Ishikawa (cell line): ENCODE data around the gene PCDH7.

Source experiments
- CEBPB ChIP-seq: IDR thresholded peaks from 2 replicates; pipeline ENCODE4 v1.6.1; 2012
- CREB1 ChIP-seq: IDR thresholded peaks from 2 replicates; pipeline ENCODE4 v1.6.1; 2012; ENCODE audit warnings: low read depth
- EGR1 ChIP-seq: IDR thresholded peaks from 2 replicates; pipeline ENCODE4 v1.6.1; 2012
- EP300 ChIP-seq: IDR thresholded peaks from 2 replicates; pipeline ENCODE4 v1.6.1; 2012; ENCODE audit warnings: borderline replicate concordance
- FOXM1 ChIP-seq: IDR thresholded peaks from 2 replicates; pipeline ENCODE4 v1.6.1; 2012; ENCODE audit warnings: low read depth, borderline replicate concordance
- NFIC ChIP-seq: IDR thresholded peaks from 2 replicates; pipeline ENCODE4 v1.6.1; 2012
- RAD21 ChIP-seq: IDR thresholded peaks from 2 replicates; pipeline ENCODE4 v1.6.1; 2012; ENCODE audit warnings: low read depth
- TAF1 ChIP-seq: IDR thresholded peaks from 2 replicates; pipeline ENCODE4 v1.6.1; 2012; ENCODE audit warnings: low read depth, mild to moderate bottlenecking
- TCF12 ChIP-seq: IDR thresholded peaks from 2 replicates; pipeline ENCODE4 v1.6.1; 2012; ENCODE audit warnings: low read depth
- TEAD4 ChIP-seq: IDR thresholded peaks from 2 replicates; pipeline ENCODE4 v1.6.1; 2012
- YY1 ChIP-seq: IDR thresholded peaks from 2 replicates; pipeline ENCODE4 v1.6.1; 2012; ENCODE audit warnings: low read depth
- ZBTB7A ChIP-seq: IDR thresholded peaks from 2 replicates; pipeline ENCODE4 v1.6.1; 2012; ENCODE audit warnings: low read depth
- TF ChIP-seq, protein P1 (sequence below): IDR thresholded peaks from 2 replicates; pipeline ENCODE4 v1.6.1; 2012; ENCODE audit warnings: low read depth, mild to moderate bottlenecking
- TF ChIP-seq, protein P2 (sequence below): IDR thresholded peaks from 2 replicates; pipeline ENCODE4 v1.6.1; 2012
- TF ChIP-seq, protein P3 (sequence below): IDR thresholded peaks from 2 replicates; pipeline ENCODE4 v1.6.1; 2012

Gene PCDH7

DNA sequence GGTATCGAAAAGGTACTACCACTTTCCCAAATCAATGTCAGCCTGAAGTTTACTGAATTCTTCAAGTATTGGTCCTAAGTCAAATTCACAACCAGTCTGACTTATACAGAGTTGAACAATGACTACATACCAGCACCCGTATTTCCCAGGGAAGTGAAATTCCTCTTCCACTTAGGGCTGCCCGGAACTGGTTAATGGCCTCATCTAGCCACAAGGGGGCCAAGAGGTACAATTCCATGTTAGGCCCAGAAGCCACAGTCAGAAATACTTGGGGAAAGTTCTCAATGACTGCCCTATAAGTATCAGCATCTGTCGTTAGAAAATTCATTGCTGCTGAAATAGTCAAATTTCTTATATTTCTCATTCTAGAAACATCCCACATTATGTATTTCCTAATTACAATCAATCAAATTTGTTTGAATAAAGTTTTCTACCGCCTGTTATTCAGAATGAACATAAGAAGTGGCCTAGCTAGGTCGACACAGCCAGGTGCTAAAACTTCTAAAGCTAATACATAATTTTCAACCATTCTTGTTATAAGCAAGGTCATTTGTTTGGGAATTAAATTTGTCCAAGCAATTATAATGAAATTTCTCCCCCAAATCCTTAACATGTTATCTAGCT, 5.6 kb upstream of the PCDH7 start:
- TF ChIP-seq ZBTB7A (no peak), NFIC (no peak), TEAD4 (peak; percentile 64), RAD21 (peak; percentile 72), CREB1 (no peak), EGR1 (no peak)
- TF ChIP-seq, protein P1, sequence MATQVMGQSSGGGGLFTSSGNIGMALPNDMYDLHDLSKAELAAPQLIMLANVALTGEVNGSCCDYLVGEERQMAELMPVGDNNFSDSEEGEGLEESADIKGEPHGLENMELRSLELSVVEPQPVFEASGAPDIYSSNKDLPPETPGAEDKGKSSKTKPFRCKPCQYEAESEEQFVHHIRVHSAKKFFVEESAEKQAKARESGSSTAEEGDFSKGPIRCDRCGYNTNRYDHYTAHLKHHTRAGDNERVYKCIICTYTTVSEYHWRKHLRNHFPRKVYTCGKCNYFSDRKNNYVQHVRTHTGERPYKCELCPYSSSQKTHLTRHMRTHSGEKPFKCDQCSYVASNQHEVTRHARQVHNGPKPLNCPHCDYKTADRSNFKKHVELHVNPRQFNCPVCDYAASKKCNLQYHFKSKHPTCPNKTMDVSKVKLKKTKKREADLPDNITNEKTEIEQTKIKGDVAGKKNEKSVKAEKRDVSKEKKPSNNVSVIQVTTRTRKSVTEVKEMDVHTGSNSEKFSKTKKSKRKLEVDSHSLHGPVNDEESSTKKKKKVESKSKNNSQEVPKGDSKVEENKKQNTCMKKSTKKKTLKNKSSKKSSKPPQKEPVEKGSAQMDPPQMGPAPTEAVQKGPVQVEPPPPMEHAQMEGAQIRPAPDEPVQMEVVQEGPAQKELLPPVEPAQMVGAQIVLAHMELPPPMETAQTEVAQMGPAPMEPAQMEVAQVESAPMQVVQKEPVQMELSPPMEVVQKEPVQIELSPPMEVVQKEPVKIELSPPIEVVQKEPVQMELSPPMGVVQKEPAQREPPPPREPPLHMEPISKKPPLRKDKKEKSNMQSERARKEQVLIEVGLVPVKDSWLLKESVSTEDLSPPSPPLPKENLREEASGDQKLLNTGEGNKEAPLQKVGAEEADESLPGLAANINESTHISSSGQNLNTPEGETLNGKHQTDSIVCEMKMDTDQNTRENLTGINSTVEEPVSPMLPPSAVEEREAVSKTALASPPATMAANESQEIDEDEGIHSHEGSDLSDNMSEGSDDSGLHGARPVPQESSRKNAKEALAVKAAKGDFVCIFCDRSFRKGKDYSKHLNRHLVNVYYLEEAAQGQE = no peak

DNA sequence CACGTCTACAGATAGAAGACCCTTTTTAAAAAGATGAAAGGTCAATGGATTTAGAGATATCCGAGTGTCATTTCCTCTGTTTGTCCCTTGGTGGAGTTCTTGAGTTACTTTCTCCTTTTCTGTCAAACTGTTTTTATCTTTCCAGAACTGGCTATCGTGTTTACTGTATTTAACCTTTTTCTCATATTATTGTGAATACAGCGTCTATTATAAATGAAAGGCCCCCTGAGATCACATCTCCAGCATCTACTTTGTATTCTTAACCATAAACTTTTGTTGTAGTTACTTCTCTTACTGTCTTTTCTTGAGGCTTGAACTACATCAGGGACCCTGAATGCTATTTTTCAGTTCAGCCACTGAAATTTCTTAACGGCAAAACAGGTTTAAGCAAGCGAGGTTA, 4.0 kb upstream of the PCDH7 start:
- TF ChIP-seq RAD21 = peak; percentile 89
- TF ChIP-seq TAF1 = no peak

DNA sequence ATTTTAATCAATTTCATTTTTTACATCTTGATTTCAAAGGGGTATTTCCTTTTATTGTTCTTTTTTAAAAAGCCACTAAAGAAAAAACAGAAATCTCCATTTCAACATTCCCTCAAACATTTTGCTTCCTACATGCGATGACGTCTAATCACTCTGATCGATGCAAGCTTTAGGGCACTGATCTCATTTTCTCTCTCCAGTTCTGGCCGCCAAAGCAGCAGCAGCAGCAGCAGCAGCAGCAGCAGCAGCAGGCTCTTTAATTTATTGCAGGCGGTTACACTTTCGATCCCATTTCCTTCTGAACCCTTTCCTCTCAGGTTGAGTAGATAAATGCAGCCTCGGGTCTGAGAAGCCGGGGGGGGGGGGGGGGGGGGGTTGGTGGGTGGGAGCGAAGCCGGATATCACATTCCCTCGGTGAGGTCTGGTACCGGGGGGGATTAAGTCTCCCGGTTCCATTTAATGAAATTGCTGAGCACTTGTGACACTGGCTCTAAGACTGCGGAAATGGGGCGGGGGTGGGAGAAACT, 3.4 kb upstream of the PCDH7 start:
- TF ChIP-seq, protein P2, sequence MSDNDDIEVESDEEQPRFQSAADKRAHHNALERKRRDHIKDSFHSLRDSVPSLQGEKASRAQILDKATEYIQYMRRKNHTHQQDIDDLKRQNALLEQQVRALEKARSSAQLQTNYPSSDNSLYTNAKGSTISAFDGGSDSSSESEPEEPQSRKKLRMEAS = no peak
- TF ChIP-seq TEAD4 (no peak), ZBTB7A (no peak), YY1 (no peak), EP300 (no peak), RAD21 (no peak), FOXM1 (no peak)

DNA sequence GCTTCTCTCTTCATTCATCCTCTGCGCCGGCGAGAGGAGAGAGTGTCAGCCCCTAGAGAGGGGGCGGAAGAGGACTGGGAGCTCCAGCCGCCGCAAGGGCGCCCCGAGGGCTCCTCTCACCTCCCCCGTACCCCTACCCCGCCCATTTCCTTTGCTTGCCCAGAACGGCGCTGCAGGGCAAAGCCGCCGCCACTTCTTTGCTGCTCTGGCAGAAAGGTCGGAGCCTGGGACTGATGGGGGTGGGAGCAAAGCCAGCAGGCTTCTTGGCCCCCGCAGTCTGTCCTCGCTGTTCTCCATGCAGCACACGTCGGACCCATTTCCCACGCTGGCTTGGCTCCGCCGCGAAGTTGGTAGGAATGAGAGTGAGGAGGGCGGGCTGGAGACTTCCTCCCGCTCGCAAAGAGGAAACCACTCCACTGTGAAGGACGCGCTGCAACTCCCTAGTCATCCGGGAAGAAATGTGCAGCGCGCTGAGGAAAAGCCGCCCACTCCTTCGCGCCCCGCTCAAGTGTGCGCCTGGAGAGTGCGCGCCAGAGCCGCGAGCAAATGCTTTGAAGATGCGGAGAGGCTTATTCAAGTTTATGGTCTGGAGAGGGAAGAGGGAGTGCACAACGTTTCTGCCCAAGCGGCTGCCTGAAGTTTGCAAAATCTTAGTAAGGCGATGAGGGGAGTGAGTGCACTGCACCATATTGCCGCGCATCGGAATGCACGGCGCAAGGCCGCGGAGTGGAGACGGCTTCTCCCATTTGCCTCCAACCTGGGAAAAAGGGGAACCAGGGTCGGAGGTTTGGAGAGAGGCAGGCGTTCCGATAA, 2.8 kb upstream of the PCDH7 start:
- no peak for TF ChIP-seq EP300
- TF ChIP-seq TAF1 = no peak
- TF ChIP-seq, protein P3, sequence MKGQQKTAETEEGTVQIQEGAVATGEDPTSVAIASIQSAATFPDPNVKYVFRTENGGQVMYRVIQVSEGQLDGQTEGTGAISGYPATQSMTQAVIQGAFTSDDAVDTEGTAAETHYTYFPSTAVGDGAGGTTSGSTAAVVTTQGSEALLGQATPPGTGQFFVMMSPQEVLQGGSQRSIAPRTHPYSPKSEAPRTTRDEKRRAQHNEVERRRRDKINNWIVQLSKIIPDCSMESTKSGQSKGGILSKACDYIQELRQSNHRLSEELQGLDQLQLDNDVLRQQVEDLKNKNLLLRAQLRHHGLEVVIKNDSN = no peak
- no peak for TF ChIP-seq TEAD4
- no peak for TF ChIP-seq YY1
- no peak for TF ChIP-seq CEBPB
- no peak for TF ChIP-seq NFIC
- TF ChIP-seq, protein P2 = no peak

DNA sequence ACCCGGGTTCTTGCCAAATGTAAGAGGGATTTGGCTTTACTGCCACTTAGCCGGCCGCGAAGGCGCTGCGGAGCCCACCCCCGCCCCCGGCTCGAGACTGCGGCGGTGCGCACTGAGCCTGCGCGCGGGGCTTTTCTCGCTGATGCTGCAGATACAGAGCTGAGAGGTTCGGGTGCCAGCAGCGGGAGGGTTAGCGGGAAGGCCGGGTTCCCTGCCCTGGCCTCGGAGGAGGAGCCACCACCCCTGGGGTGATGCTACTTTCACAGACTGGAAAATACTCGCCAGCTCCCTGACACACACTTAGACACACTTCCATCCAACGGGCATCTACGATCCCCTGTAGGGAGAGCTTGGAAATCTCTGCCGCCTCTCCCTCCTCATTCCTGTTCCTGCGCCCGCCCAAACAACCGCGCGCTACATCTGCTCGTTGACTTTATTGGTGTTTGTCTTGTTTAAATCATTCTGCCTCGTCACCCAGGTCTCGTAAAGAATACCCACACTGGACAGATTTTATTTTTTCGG, 2.1 kb upstream of the PCDH7 start:
- TF ChIP-seq CREB1 (no peak), RAD21 (no peak), EGR1 (no peak), TAF1 (no peak), YY1 (no peak), FOXM1 (no peak), TCF12 (no peak), NFIC (no peak), CEBPB (no peak), TEAD4 (no peak), ZBTB7A (no peak), EP300 (no peak)
- TF ChIP-seq, protein P3 = no peak
- TF ChIP-seq, protein P1 = no peak
- TF ChIP-seq, protein P2 = no peak
